NCI-H2227 (cell line): Measurements from ENCODE around the gene ANXA2.
A peak's percentile ranks its signal among the peaks of the same experiment; 100 is the strongest.
"Not testable (repeated sequence)": the region's sequence is repeated elsewhere in the genome, so short reads cannot be mapped to it uniquely, and the experiment has no call there.

Experiments
- DNase-seq: peaks from one replicate; lab custom pipeline; 2025; ENCODE audit not compliant: unreplicated experiment; lab: John Stamatoyannopoulos, UW

Gene ANXA2

DNA sequence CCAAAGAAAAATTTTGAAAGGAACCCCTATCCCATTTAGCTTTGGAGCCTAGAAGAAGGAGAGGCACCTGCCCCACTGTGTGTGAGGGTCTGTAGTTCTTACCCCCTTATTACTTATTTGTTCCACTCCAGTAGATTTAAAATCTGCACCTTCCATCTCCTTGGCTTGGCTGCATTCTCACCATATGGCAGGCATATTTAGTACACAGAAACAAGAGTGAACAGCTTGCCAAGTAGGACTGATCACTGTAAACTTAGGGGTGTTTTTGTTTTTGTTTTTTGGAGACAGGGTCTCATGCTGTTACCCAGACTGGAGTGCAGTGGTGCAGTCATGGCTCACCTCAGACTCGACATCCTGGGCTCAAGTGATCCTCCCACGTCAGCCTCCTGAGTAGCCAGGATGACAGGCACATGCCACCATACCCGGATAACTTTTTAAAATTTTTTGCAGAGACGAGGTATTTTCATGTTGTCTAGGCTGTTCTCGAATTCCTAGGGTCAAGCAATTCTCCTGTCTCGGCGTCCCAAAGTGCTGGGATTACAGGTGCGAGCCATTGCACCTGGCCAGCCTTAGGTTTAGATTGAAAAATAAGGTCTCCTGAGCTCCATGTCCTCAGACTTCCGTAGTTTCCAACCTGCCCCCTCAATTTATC lies 14.1 kb upstream of the ANXA2 start:
- no peak for DNase-seq

DNA sequence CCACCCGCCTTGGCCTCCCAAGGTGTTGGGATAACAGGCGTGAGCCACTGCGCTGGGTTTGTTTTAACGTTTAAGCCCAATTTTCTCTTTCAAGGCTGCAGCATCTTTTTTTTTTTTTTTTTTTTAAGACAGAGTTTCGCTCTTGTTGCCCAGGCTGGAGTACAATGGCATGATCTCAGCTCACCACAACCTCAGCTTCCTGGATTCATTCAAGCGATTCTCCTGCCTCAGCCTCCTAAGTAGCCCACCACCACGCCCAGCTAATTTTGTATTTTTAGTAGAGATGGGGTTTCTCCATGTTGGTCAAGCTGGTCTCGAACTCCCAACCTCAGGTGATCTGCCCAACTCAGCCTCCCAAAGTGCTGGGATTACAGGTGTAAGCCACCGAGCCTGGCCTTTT lies 12.6 kb upstream of the ANXA2 start:
- not testable (repeated sequence) for DNase-seq

DNA sequence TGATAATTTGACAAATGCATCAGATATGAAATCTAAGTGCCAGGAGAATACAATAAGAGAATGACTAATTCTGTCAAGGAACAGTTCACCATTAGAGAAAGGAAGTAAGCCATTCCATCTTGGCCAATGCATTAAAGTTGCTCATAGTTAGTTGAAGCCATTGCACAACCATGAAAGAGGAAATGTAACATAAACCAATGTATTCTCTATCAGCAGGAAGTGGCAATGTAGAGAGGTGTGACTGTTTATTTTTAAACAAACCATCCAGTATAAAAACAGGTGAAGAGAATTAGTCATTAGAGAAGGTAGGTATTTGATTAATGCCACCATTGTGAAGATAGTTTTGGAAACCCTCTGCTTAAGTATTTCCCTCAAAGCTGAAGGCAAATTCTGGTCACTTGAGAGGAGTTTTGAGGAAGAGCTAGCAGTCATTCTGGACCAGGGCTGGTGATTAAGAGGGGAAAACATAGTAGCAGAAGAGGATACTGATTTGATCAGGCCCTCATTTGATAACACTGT lies 10.7 kb upstream of the ANXA2 start:
- no peak for DNase-seq

DNA sequence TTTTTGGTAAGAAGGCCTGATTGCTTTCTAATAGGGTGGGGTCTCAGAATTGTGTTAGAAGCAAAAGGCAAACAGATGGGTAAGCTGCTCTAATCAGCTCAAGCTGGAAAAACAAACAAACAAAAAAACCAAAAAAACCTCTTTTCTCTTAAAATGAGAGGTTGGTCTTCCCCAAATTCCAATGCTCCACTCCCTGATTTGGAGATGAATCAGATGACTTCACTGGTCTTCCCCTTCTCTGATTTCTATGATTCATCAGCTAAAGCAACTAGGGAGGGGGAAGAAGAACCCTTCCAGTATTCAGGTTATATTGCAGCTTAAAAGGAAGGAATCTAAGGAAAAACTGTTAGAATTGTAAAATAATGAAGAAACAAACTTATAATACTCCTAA lies 9.6 kb upstream of the ANXA2 start:
- no peak for DNase-seq

DNA sequence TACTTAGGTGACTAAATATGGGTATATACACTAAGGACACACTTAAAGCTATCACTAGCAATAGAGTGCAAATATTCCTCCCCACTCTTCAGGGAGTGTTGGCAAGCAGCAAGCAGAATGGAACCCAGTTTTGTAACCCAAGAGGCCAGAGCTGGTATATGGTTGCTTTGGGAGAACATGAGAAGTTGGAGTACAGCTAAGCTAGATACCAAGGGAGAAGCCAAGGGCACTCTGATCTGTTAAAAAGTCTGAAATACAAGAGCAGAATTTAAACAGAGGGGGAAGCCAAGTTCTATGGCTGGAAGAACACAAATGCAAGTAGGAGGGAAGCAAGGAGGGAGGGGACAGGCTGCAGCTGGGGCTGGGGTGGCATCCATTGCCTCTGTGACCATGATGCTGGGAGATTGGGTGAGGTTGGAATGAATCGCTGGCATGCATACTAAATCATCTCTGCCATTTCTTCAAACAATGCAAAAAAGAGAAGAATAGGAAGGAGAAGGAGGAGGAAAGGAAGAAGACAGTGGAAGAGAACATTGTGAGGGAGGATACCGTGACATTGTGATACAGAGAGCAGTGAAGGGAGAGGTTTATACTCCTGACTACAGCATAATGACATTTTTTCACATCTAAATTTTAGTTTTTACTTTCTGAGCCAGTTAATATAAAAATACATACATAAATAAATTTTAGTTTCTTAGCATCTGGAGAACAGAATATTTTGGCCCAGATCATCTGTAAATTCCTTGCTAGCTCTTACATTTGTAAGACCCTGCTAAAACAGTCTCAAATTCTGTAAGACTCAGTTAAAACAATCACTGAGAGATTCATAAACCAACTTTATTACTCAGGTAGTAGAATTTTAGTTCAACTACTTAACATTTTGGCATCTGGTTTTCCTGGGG lies 9.0 kb upstream of the ANXA2 start:
- DNase-seq, result no peak

DNA sequence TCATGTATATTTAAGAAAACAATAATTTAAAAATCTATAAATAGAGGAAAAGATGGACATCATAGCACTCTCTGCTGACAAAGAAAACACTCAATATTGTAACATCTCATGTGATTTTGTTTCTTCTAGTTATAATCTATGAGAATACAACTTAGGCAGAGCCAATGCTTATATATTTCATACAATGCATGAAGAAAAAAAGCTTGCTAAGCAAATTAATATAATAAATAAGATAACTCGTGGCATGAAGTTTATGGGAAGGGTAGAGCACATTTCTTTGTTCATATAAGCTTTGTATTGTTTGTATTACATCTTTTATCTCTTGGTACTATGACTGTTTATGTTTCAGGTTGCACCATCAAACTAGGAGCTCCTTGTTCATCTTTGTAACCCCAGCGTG lies 7.6 kb upstream of the ANXA2 start:
- DNase-seq, result no peak

DNA sequence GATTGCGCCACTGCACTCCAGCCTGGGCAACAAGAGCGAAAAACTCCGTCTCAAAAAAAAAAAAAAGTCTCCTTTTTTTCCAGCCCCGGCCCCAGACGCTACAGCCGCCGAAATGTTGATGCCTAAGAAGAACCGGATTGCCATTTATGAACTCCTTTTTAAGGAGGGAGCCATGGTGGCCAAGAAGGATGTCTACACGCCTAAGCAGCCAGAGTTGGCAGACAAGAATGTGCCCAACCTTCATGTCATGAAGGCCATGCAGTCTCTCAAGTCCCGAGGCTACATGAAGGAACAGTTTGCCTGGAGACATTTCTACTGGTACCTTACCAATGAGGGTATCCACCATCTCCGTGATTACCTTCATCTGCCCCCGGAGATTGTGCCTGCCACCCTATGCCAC lies 6.6 kb upstream of the ANXA2 start:
- DNase-seq, result not testable (repeated sequence)

DNA sequence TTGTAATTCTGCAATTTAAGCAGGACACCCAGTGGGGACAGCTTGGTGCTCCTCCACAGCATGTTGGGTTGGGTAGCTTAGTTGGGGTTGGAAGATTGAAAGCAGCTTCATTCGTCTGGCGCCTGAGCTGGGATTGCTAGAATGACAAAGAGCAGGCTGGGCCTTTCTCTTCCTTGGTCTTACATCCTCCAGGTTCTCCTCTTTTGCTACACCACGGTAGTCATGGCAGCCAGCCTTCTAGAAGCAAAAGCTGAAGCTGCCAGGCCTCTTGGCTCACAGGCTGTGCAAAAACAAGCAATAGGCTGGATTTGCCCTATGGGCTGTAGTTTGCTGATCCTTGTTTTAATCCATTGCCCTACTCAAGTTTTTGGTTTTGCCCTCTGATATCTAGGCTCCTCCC lies 3.2 kb upstream of the ANXA2 start:
- no peak for DNase-seq

DNA sequence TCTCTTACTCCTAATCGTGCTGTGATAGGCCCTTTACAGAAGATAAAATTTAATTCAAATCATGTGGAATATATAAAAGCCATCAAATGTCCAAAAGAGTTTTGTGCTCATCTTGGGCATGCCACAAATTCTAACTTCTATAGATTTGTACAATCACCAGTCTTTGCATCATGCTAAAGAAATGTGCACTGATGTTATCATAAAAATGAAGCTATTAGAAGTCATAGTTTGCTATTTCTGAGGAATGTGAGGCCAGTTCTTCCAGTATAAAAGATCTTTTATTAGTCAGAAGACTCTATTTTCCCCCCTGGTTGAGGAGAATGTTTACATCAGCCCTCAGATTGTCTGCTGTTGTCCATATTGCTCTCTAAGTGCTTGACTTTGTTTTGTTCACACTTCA lies 2.1 kb upstream of the ANXA2 start:
- DNase-seq, result no peak

DNA sequence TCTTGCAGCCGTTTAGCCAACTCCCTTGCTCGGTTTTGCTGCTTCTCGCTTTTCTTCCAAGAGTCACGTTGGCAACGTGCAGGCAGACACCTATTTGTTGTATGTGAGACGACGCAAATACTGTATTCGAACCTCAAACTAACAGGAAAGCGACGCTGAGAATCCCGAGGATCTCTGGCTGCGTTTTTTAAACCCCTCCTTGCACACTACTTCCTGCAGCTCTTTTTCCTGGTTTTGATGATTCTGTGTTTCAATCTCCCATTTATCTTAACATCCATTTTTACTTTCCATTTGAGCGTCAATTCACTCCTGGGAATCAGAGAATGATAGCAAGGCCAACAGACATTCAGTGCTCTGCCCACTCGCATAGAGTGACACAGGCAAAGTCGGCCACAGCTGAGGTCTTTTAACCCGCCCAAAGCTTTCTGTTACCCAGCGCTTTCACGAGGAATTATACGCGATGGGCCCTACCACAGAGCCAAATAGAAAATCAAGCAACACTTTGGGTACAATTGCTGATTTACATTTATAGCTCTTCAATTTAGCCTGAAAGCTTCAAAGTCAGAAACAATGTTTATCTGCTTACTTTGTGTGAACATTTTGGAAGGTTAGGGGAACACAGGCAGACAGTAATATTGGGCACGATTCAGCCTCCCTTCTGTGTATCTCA lies 1.6 kb upstream of the ANXA2 start:
- DNase-seq, result no peak

DNA sequence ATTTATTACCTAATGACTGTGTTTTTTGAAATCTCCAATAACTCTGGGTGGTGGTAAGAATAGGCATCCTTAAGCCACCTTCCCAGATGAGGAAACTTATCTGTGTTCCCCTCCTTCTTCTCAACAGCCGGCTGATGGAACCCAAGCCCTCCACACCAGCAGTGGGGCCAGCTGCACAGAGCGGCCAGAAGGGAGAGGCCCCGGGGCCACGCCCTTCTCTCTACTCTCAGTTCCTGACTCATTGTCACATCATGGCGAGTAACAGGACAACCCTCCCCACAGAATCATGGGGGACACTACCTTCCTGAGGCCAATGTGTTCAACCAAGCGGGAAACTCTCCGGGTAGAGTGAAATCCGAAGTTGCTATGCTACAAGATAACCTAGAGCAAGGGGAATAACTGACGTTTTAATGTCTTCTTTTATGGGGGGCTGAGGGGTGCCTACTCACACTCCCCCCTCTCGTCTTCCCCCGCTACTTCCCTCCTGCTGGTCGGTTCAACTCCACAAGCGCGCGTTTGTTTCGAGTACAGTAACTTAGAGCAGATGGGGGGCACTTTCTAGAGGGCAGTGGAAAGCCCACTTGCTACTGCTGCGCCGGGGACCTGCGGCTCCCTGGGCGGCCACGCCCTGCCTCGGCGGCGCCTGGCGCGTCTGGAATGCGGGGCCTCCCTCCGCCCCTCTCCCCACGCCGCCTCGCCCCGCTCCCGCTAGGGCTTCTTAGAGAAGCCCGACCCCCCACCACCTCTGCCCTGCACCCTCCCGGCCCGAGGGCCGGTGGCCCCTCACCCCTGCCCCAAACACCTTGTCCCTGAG lies 621 bp downstream of the ANXA2 start:
- peak; percentile 55 for DNase-seq

DNA sequence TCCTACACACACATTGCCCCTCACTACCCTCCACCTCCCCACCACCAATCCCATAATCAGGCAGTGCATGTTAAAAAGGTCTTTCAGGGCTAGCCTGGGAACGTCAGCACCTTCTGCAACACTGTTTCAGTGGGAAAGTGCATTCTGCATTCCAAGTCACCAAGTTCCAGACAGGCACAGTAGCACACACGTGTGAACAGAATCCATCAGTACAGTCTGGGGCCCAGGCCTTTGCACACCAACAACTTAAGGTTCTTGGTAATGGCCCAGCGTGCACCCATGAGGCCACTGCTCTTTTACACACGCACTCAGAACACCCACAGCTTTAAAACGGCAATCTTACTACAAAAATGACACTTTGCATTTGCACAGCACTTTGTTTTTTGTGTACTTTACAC lies 1.2 kb downstream of the ANXA2 start:
- no peak for DNase-seq

DNA sequence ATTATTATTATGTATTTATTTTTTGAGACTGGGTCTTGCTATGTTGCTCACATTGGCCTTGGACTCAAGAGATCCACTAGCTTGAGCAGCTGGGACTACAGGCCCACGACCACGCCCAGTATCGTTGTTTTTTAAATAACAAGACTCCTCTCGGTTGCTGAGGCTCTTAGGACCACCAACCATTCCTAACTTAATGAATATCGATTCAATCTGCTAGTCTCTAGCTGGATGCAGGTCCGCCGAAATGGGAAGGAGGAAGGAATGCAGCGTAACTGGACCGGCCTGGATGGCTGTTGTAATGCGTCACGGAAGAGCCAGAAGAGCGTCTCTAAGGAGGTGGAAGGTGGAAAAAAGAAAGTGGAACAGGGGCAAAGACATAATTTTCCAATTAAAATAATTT lies 1.7 kb downstream of the ANXA2 start:
- DNase-seq, result no peak

DNA sequence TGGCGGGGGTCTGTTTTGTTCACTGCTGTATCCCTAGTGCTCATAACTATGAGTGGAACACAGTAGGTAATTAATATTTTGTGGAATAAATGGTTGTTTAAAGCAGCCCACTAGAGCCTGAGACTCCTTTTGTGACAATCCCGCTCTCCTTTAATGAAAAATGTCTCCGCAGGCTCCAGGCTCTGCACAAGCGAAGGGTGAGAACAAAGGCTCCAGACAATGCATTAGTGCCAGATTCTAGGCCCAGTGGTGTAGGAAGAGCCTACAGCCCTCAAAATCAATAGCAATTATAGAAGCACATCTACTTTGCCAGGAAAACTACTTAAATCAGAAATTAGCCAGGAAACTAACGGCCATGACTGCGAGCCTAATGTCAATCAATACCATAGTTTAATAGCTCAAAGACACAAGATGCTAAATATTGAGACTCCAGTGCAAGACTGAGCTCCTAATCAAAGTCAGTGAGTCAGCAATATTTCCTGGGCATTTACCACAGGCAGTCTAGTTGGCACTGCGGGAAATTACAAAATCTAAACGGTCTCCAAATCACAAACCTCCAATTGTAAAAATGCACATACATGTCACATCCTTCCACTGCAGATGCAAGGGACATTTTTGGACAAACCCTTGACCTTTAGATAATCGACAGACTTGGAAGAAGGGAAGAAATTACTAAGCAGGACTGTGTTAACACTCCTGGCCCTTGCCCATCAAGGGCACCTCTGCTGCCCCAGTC lies 2.3 kb downstream of the ANXA2 start:
- peak; percentile 19 for DNase-seq

DNA sequence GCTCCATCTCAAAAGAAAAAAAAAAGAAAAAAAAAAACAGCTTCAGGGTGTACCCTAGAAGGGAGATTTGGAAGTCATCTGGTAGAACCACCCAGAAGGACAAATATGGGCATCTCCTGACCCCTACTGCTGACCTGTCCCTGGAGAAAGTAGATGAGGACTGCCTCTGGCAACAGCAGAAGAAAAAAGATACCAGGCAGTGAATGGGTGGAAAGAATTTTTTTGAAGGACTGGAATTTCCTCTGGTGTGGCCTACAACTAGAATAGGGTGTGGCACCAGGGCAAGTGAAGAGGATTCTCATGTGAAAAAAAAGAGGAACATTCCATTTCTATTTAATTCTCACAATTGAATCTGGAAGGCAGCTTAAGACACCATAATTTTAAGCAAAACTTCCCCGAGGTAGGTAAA lies 3.1 kb downstream of the ANXA2 start:
- no peak for DNase-seq

DNA sequence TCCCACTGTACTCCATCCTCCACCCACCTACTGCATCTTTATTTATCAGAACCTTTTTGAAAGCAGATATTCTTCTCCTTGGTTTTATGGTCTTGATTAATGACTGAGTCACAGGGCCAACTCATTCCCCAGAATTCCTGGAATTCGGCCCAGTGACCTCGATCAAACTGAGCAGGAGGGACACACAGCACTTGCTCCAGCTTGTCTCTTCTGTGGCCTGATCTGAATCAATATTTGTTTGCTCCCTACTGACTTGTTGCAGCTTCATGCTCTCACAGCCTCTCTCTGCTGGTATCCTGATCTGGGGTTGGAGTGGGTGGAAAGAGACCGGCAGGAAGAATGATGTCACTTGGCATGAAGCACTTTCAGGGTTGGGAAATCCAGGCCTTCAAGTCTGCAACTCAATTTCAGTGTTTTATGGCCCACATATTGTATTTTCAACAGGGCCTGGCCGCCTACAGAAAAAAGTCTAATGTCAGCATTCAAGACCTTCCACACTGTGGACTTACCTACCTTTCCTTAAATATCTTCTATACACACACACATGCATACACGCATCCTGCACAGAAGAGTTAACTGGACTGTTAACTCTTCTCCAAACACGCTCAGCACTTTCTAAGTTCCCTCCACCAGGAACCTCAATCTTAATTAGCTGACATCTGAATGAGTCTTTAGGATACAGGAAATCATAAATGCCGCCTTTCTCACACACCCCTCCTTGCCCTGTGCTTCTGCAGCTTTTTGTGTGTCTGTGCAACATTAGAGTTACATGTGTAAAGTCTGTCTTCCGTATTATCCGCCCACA lies 4.6 kb downstream of the ANXA2 start:
- DNase-seq, result no peak

DNA sequence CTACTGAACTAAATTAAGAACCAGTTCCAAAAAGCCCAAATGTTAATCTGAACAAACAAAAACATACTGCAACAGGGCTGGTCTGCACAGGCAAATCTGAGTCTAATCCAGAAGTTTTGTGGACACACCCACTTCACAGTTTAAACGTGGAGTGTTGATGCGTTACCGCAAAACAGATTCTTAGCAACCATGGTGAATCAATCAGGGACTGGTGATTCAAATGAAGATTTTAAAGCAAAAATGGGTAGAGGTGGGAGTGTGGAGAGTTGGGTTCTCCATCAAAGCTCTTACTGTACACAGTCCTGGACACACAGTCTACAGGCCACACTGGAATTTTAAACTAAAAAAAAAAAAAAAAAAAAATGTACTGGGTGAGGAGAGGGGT lies 5.2 kb downstream of the ANXA2 start:
- no peak for DNase-seq

DNA sequence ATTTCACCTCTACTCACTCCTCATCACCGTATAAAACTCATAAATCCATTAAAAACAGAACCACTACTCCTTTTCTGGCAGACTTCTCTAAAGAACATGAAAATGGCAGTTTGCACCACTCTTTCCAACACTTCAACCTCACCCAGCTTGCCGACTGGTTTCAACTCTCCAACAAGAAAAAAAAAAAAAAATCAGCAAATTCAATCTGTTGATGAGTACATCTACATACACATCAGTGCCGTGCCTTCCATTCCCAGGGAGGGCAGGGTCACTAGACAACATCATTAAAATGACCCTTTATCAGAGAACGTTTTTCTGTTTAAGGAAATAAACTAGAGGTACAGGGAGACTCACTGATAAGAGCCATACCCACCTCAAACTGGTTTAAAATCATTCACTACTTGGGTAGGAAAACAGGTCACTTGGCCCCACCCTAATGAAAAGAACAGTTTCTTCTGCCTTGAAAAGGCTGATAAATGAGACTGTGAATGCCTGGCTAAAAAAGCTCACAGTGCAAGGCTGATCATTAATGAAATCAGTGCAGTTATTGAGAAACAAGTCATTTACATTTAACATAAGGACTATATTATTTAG lies 6.0 kb downstream of the ANXA2 start:
- no peak for DNase-seq

DNA sequence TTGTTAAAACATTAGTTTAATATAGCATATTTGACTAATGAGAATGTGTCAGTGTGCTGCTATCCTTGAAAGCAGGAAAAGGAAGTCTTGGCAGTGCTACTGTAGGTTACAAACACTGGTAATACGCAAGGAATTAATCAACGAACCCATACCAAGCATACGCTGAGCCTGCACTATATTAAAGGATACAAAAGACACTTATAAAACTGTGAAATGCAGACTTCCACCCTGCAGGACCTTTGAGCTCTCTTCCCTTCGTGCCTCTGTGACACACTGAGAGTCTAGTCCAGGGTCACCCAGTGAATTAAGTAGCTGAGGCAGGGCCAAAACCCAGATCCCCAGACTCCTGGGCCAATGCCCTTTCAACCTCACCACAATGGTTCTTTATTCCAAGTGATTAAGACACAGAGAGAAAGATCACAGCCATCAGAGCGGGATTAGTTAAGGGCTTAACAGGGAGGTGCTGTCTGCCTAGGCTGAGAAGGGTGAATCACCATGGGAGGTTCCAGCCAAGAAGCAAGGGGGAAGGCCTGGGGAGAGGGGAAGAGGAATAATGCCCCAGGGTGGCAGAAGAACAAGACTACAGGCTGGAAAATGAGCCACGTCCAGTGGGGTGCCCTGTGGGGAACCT lies 6.8 kb downstream of the ANXA2 start:
- DNase-seq, result no peak
